ENCODE measurements around the gene STARD3. TPM values are rescaled to one million over a fixed set of nuclear protein-coding genes. Genes with fewer than 3 reads are reported as not detected.

The STARD3 gene
- polyA plus RNA-seq, 4 donors = 41.7 to 58.7 (median 49.5) TPM

GRCh38 chr17:39618956-39619785 is 17.8 kb upstream of the STARD3 start:
- DNase-seq (ENCODE audit: low read depth in 4 of 4, low spot score in 3 of 4) = no peak

GRCh38 chr17:39619786-39620101 is 17.2 kb upstream of the STARD3 start:
- no peak for DNase-seq (ENCODE audit: low read depth in 4 of 4, low spot score in 3 of 4)

GRCh38 chr17:39621523-39622379 is 15.2 kb upstream of the STARD3 start:
- peak in 3 of 4 donors; percentile 56 to 77 (median 64) for DNase-seq (ENCODE audit: low read depth in 4 of 4, low spot score in 3 of 4)

GRCh38 chr17:39622380-39623006 is 14.5 kb upstream of the STARD3 start:
- no peak for DNase-seq (ENCODE audit: low read depth in 4 of 4, low spot score in 3 of 4)

GRCh38 chr17:39623356-39623950 is 13.5 kb upstream of the STARD3 start:
- DNase-seq (ENCODE audit: low read depth in 4 of 4, low spot score in 3 of 4) = no peak

GRCh38 chr17:39624313-39624712 is 12.6 kb upstream of the STARD3 start:
- no peak for DNase-seq (ENCODE audit: low read depth in 4 of 4, low spot score in 3 of 4)

- no peak for DNase-seq (ENCODE audit: low read depth in 4 of 4, low spot score in 3 of 4)
Measured at GRCh38 chr17:39625198-39625785, 11.7 kb upstream of the STARD3 start.

- DNase-seq (ENCODE audit: low read depth in 4 of 4, low spot score in 3 of 4) = no peak
Measured at GRCh38 chr17:39626171-39627046, 10.5 kb upstream of the STARD3 start, which contains the start of gene PPP1R1B. TSS of gene PPP1R1B (plus strand) at chr17:39626952. CDS start at chr17:39627393, 441 bp downstream.

GRCh38 chr17:39627047-39627711 is 9.8 kb upstream of the STARD3 start:
- no peak for DNase-seq (ENCODE audit: low read depth in 4 of 4, low spot score in 3 of 4)

GRCh38 chr17:39627712-39628516 is 9.0 kb upstream of the STARD3 start:
- DNase-seq (ENCODE audit: low read depth in 4 of 4, low spot score in 3 of 4) = no peak

- DNase-seq (ENCODE audit: low read depth in 4 of 4, low spot score in 3 of 4) = no peak
Measured at GRCh38 chr17:39628655-39629493, 8.1 kb upstream of the STARD3 start.

- DNase-seq (ENCODE audit: low read depth in 4 of 4, low spot score in 3 of 4) = no peak
Measured at GRCh38 chr17:39629494-39629880, 7.5 kb upstream of the STARD3 start.

- no peak for DNase-seq (ENCODE audit: low read depth in 4 of 4, low spot score in 3 of 4)
Measured at GRCh38 chr17:39629898-39630297, 7.0 kb upstream of the STARD3 start.

- DNase-seq (ENCODE audit: low read depth in 4 of 4, low spot score in 3 of 4) = no peak
Measured at GRCh38 chr17:39631403-39631802, 5.5 kb upstream of the STARD3 start.

- no peak for DNase-seq (ENCODE audit: low read depth in 4 of 4, low spot score in 3 of 4)
Measured at GRCh38 chr17:39632153-39632941, 4.6 kb upstream of the STARD3 start.

- DNase-seq (ENCODE audit: low read depth in 4 of 4, low spot score in 3 of 4) = no peak
Measured at GRCh38 chr17:39633570-39634183, 3.3 kb upstream of the STARD3 start.

Data from left renal pelvis (tissue), 4 donors.